ENCODE results near the gene RABGAP1L. TPM values are rescaled to one million over a fixed set of nuclear protein-coding genes. Genes with fewer than 3 reads are reported as not detected.
A peak's percentile ranks its signal among the peaks of the same experiment; 100 is the strongest.
"Not testable (repeated sequence)": the region's sequence is repeated elsewhere in the genome, so short reads cannot be mapped to it uniquely, and the experiment has no call there.

The RABGAP1L gene
- total RNA-seq, 2 donors from 2014 or later = 148 to 174 TPM

- Histone ChIP-seq H3K36me3 (no peaks in the 10 kb centered on the region), H3K27me3 (no peaks in the 10 kb centered on the region), H3K4me3 (no peak overlapping the region), H3K9me3 (peaks cover 0 to 8% of the 10 kb centered on the region in 2 donors), H3K27ac (peak overlapping the region; percentile 22 to 77), H3K4me1 (peaks cover 0 to 8% of the 10 kb centered on the region in 2 donors)
- no peak for DNase-seq (ENCODE audit: low spot score)
- no peak for TF ChIP-seq CTCF (IDR thresholded peaks at IDR 0.05)
Measured at GRCh38 chr1:174519844-174520243, 360.5 kb downstream of the RABGAP1L start.

GRCh38 chr1:174531751-174532150 is 372.4 kb downstream of the RABGAP1L start:
- Histone ChIP-seq H3K4me1 (no peaks in the 10 kb centered on the region), H3K36me3 (no peaks in the 10 kb centered on the region), H3K4me3 (no peak overlapping the region), H3K9me3 (peaks cover 0 to 17% of the 10 kb centered on the region in 2 donors), H3K27me3 (no peaks in the 10 kb centered on the region), H3K27ac (no peak overlapping the region)
- no peak for TF ChIP-seq CTCF (IDR thresholded peaks at IDR 0.05)
- no peak for DNase-seq (ENCODE audit: low spot score)

GRCh38 chr1:174534789-174535188 is 375.5 kb downstream of the RABGAP1L start:
- Histone ChIP-seq H3K27me3 (no peaks in the 10 kb centered on the region), H3K9me3 (peaks cover 0 to 21% of the 10 kb centered on the region in 2 donors), H3K4me1 (no peaks in the 10 kb centered on the region), H3K4me3 (no peak overlapping the region), H3K36me3 (no peaks in the 10 kb centered on the region), H3K27ac (no peak overlapping the region)
- TF ChIP-seq CTCF (IDR thresholded peaks at IDR 0.05) = no peak
- no peak for DNase-seq (ENCODE audit: low spot score)

- Histone ChIP-seq H3K4me3 (no peak overlapping the region), H3K4me1 (no peaks in the 10 kb centered on the region), H3K27ac (no peak overlapping the region), H3K27me3 (no peaks in the 10 kb centered on the region), H3K9me3 (peaks cover 0 to 23% of the 10 kb centered on the region in 2 donors), H3K36me3 (no peaks in the 10 kb centered on the region)
- no peak for TF ChIP-seq CTCF (IDR thresholded peaks at IDR 0.05)
- DNase-seq (ENCODE audit: low spot score) = no peak
Measured at GRCh38 chr1:174535207-174535606, 375.9 kb downstream of the RABGAP1L start.

GRCh38 chr1:174543421-174543820 is 384.1 kb downstream of the RABGAP1L start:
- not testable (repeated sequence) for H3K4me3 ChIP-seq
- H3K9me3 ChIP-seq = peaks cover 0 to 17% of the 10 kb centered on the region in 2 donors

GRCh38 chr1:174550296-174550695 is 391.0 kb downstream of the RABGAP1L start:
- Histone ChIP-seq H3K36me3 (no peaks in the 10 kb centered on the region), H3K4me1 (peaks cover 0 to 3% of the 10 kb centered on the region in 2 donors), H3K4me3 (no peak overlapping the region), H3K9me3 (peaks cover 0 to 3% of the 10 kb centered on the region in 2 donors), H3K27ac (no peak overlapping the region), H3K27me3 (no peaks in the 10 kb centered on the region)
- DNase-seq (ENCODE audit: low spot score) = no peak
- no peak for TF ChIP-seq CTCF (IDR thresholded peaks at IDR 0.05)

More at GRCh38 chr1:174543421-174543820, 384.1 kb downstream of the RABGAP1L start:
- not testable (repeated sequence) for H3K27ac ChIP-seq; H3K4me1 ChIP-seq; DNase-seq (ENCODE audit: low spot score); H3K27me3 ChIP-seq; H3K36me3 ChIP-seq
